HepG2 (cell line): Measurements from ENCODE around the gene TRIM7. TPM values are rescaled to one million over a fixed set of nuclear protein-coding genes. Genes with fewer than 3 reads are reported as not detected.

Experiments used
- ATM ChIP-seq: fragments of 450-650 bp; IDR thresholded peaks from 2 replicates; pipeline ENCODE4 v1.7.1; 2017; ENCODE audit warnings: mild to moderate bottlenecking, borderline replicate concordance
- MEF2D ChIP-seq: sonication (generic); formaldehyde crosslinking; IDR thresholded peaks from 2 replicates; pipeline ENCODE4 v1.5.1; 2020; ENCODE audit warnings: mild to moderate bottlenecking, missing genetic modification reagents
- MTA1 ChIP-seq: sonication (generic); formaldehyde crosslinking; IDR thresholded peaks from 2 replicates; pipeline ENCODE4 v1.4.0; 2020; ENCODE audit warnings: missing genetic modification reagents, mild to moderate bottlenecking, borderline replicate concordance
- PATZ1 ChIP-seq: sonication (generic); formaldehyde crosslinking; IDR thresholded peaks from 2 replicates; pipeline ENCODE4 v1.4.0; 2020; ENCODE audit warnings: missing genetic modification reagents
- PHB2 ChIP-seq: fragments of 450-650 bp; IDR thresholded peaks from 2 replicates; pipeline ENCODE4 v1.6.1; 2018; ENCODE audit not compliant: partially characterized antibody
- SRY ChIP-seq: sonication (generic); formaldehyde crosslinking; IDR thresholded peaks from 2 replicates; pipeline ENCODE4 v1.8.0; 2022; ENCODE audit warnings: mild to moderate bottlenecking, missing genetic modification reagents
- TGIF2 ChIP-seq: IDR thresholded peaks from 2 replicates; pipeline ENCODE4 v1.6.1; 2016; ENCODE audit warnings: control low read depth, missing compliant biosample characterization
- XBP1 ChIP-seq: sonication (generic); formaldehyde crosslinking; IDR thresholded peaks from 2 replicates; pipeline ENCODE4 v1.5.0; 2020; ENCODE audit warnings: missing genetic modification reagents
- XRCC5 ChIP-seq: fragments of 200-400 bp; formaldehyde crosslinking; optimal IDR thresholded peaks from 2 replicates; pipeline ENCODE3; 2017; ENCODE audit warnings: mild to moderate bottlenecking, low read length
- ZFP82 ChIP-seq: sonication (generic); formaldehyde crosslinking; IDR thresholded peaks from 2 replicates; pipeline ENCODE4 v1.5.1; 2020; ENCODE audit warnings: mild to moderate bottlenecking, missing genetic modification reagents, borderline replicate concordance
- ZNF317 ChIP-seq: sonication (generic); formaldehyde crosslinking; IDR thresholded peaks from 2 replicates; pipeline ENCODE4 v1.5.0; 2020; ENCODE audit warnings: mild to moderate bottlenecking, missing genetic modification reagents
- ZNF329 ChIP-seq: sonication (generic); formaldehyde crosslinking; IDR thresholded peaks from 2 replicates; pipeline ENCODE4 v1.9.0; 2021; ENCODE audit warnings: low read depth, mild to moderate bottlenecking, missing genetic modification reagents
- ZNF616 ChIP-seq: sonication (generic); formaldehyde crosslinking; IDR thresholded peaks from 2 replicates; pipeline ENCODE4 v1.5.0; 2020; ENCODE audit warnings: low read depth, mild to moderate bottlenecking, missing genetic modification reagents
- ZNF703 ChIP-seq: sonication (generic); formaldehyde crosslinking; IDR thresholded peaks from 2 replicates; pipeline ENCODE4 v1.5.1; 2020; ENCODE audit warnings: missing genetic modification reagents, mild to moderate bottlenecking, moderate library complexity, borderline replicate concordance
- ZNF777 ChIP-seq: sonication (generic); formaldehyde crosslinking; IDR thresholded peaks from 2 replicates; pipeline ENCODE4 v1.4.0; 2020; ENCODE audit warnings: missing genetic modification reagents
- ZNF883 ChIP-seq: sonication (generic); formaldehyde crosslinking; IDR thresholded peaks from 2 replicates; pipeline ENCODE4 v1.5.1; 2020; ENCODE audit warnings: mild to moderate bottlenecking, missing genetic modification reagents; ENCODE audit errors: not compliant biosample characterization
- polyA plus RNA-seq, 8 experiments: library from polyadenylated mRNA; depleted of rRNA in 3 of 8; stranded (reverse) in 7 of 8; unstranded in 1 of 8; fragments of >200 nt; fragmentation: Illumina TruSeq in 4 of 8; extraction: Trizol in 4 of 8; gene quantifications; 2 replicates each; pipeline versions ENCODE4 v1.2.1 to v1.2.3, GENCODE V29; 2011 to 2016; ENCODE audit warnings: low read depth in 4 of 8, missing spikeins in 1 of 8, mixed read lengths in 1 of 8; ENCODE audit not compliant: insufficient read depth in 1 of 8
- total RNA-seq, 5 experiments: library from RNA; depleted of rRNA; stranded (reverse); fragments of >200 nt; fragmentation: Illumina TruSeq; extraction: Trizol; gene quantifications; 2 replicates each; pipeline ENCODE4 v1.2.3, GENCODE V29; 2016; ENCODE audit warnings: low read depth in 1 of 5
- TF ChIP-seq, protein P1 (sequence below): sonication (generic); formaldehyde crosslinking; IDR thresholded peaks from 2 replicates; pipeline ENCODE4 v1.9.0; 2022; ENCODE audit warnings: missing genetic modification reagents, mild to moderate bottlenecking, borderline replicate concordance
- TF ChIP-seq, protein P2 (sequence below): sonication (generic); formaldehyde crosslinking; IDR thresholded peaks from 2 replicates; pipeline ENCODE4 v1.5.1; 2020; ENCODE audit warnings: mild to moderate bottlenecking, missing genetic modification reagents, moderate library complexity
- TF ChIP-seq, protein P3 (sequence below): sonication (generic); formaldehyde crosslinking; IDR thresholded peaks from 2 replicates; pipeline ENCODE4 v1.4.0; 2020; ENCODE audit warnings: mild to moderate bottlenecking, missing genetic modification reagents

TRIM7 gene
- total and polyA plus RNA-seq, 2 of the 13 experiments (the other 11 are each of a cell fraction or from before 2014, with no cell fraction given), result 0.13 TPM; not detected in 1

GRCh38 chr5:181189962-181190710, 14.9 kb downstream of the TRIM7 start (continued):
- TF ChIP-seq ZNF703 (CRISPR knock-in tag), result 0 out of 2 replicates have a peak, but pooled peaks have one; percentile 48
- TF ChIP-seq ZNF777 (CRISPR knock-in tag), result peak; percentile 28; the same call in 1 of the 2 replicates
- TF ChIP-seq TGIF2 (CRISPR knock-in tag), result no peak
- peak; percentile 54; the same call in 1 of the 2 replicates for TF ChIP-seq ZNF329 (CRISPR knock-in tag)
- TF ChIP-seq ZNF616 (CRISPR knock-in tag), result no peak
- no peak for TF ChIP-seq ATM
- 0 out of 2 replicates have a peak, but pooled peaks have one; percentile 24 for TF ChIP-seq ZFP82 (CRISPR knock-in tag)
- TF ChIP-seq SRY (CRISPR knock-in tag), result 0 out of 2 replicates have a peak, but pooled peaks have one; percentile 28
- TF ChIP-seq ZNF883 (CRISPR knock-in tag), result peak; percentile 39
- peak; percentile 38; the same call in 1 of the 2 replicates for TF ChIP-seq ZNF317 (CRISPR knock-in tag)
- TF ChIP-seq, protein P1, sequence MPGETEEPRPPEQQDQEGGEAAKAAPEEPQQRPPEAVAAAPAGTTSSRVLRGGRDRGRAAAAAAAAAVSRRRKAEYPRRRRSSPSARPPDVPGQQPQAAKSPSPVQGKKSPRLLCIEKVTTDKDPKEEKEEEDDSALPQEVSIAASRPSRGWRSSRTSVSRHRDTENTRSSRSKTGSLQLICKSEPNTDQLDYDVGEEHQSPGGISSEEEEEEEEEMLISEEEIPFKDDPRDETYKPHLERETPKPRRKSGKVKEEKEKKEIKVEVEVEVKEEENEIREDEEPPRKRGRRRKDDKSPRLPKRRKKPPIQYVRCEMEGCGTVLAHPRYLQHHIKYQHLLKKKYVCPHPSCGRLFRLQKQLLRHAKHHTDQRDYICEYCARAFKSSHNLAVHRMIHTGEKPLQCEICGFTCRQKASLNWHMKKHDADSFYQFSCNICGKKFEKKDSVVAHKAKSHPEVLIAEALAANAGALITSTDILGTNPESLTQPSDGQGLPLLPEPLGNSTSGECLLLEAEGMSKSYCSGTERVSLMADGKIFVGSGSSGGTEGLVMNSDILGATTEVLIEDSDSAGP (CRISPR knock-in tag), result no peak
- TF ChIP-seq XRCC5, result peak; percentile 3
- TF ChIP-seq MEF2D (CRISPR knock-in tag), result 0 out of 2 replicates have a peak, but pooled peaks have one; percentile 43
- TF ChIP-seq, protein P2, sequence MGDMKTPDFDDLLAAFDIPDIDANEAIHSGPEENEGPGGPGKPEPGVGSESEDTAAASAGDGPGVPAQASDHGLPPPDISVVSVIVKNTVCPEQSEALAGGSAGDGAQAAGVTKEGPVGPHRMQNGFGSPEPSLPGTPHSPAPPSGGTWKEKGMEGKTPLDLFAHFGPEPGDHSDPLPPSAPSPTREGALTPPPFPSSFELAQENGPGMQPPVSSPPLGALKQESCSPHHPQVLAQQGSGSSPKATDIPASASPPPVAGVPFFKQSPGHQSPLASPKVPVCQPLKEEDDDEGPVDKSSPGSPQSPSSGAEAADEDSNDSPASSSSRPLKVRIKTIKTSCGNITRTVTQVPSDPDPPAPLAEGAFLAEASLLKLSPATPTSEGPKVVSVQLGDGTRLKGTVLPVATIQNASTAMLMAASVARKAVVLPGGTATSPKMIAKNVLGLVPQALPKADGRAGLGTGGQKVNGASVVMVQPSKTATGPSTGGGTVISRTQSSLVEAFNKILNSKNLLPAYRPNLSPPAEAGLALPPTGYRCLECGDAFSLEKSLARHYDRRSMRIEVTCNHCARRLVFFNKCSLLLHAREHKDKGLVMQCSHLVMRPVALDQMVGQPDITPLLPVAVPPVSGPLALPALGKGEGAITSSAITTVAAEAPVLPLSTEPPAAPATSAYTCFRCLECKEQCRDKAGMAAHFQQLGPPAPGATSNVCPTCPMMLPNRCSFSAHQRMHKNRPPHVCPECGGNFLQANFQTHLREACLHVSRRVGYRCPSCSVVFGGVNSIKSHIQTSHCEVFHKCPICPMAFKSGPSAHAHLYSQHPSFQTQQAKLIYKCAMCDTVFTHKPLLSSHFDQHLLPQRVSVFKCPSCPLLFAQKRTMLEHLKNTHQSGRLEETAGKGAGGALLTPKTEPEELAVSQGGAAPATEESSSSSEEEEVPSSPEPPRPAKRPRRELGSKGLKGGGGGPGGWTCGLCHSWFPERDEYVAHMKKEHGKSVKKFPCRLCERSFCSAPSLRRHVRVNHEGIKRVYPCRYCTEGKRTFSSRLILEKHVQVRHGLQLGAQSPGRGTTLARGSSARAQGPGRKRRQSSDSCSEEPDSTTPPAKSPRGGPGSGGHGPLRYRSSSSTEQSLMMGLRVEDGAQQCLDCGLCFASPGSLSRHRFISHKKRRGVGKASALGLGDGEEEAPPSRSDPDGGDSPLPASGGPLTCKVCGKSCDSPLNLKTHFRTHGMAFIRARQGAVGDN, result peak; percentile 55
- peak; percentile 51; the same call in 1 of the 2 replicates for TF ChIP-seq MTA1 (CRISPR knock-in tag)
- TF ChIP-seq, protein P3, sequence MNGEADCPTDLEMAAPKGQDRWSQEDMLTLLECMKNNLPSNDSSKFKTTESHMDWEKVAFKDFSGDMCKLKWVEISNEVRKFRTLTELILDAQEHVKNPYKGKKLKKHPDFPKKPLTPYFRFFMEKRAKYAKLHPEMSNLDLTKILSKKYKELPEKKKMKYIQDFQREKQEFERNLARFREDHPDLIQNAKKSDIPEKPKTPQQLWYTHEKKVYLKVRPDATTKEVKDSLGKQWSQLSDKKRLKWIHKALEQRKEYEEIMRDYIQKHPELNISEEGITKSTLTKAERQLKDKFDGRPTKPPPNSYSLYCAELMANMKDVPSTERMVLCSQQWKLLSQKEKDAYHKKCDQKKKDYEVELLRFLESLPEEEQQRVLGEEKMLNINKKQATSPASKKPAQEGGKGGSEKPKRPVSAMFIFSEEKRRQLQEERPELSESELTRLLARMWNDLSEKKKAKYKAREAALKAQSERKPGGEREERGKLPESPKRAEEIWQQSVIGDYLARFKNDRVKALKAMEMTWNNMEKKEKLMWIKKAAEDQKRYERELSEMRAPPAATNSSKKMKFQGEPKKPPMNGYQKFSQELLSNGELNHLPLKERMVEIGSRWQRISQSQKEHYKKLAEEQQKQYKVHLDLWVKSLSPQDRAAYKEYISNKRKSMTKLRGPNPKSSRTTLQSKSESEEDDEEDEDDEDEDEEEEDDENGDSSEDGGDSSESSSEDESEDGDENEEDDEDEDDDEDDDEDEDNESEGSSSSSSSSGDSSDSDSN (CRISPR knock-in tag), result peak; percentile 29; the same call in 1 of the 2 replicates
- TF ChIP-seq PATZ1 (CRISPR knock-in tag), result 0 out of 2 replicates have a peak, but pooled peaks have one; percentile 9
- TF ChIP-seq XBP1 (CRISPR knock-in tag), result no peak
- TF ChIP-seq PHB2, result no peak
- TF ChIP-seq, all 625 proteins: peak for 15
